ENCODE results near the gene KIAA0513.

KIAA0513 gene

DNA sequence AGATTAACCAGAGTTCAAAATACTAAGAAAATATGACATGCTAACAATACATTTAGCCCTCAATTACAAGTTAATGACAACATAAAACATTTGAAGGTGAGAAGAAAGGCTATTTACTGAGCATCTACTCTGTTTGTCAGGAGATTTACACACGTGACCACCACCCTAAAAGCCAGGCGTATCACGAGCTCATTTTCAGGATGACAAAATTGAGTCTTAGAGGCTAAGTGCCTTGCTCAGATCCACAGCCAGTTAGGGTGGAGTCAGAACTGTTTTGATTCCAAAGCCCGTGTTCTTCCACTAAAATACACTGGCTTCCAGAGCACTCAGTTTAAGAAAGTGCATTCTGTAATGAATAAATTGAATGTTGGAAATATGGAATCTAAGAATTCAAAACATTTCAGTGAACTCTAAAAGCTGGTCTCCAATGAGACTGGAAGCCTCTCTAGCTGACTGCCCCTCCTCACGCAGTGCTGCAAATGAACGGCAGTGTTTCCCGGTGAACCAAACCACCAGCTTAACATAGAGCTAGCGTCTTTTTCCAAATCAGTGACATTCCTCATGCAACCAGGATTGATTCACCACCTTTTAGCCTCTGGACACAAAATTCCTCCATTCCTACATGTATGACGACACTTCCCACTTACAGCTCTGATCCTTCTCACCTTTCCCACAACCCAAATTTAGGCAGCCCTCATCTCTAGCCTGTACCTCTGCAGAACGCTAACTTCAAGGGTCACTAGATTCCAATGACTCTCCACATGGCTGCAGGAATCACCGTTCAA lies 22.1 kb upstream of the KIAA0513 start:
- DNase-seq: no peak

DNA sequence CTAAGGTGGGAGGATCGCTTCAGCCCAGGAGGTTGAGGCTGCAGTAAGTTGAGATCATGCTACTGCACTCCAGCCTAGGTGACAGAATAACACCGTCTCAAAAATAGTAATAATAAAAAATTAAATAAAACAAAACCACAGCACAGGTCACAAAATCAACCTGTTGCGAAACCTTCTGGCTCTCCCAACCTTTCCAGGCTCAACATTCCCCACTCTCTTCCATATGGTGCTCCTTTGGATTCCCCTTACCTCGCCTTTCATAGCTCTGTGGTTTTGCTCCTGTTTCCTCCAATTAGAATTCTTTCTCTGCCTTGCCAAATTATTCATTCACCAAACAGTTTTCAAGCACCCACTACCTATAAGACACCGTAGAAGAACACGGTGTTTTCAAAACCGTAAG lies 21.0 kb upstream of the KIAA0513 start:
- DNase-seq: no peak

DNA sequence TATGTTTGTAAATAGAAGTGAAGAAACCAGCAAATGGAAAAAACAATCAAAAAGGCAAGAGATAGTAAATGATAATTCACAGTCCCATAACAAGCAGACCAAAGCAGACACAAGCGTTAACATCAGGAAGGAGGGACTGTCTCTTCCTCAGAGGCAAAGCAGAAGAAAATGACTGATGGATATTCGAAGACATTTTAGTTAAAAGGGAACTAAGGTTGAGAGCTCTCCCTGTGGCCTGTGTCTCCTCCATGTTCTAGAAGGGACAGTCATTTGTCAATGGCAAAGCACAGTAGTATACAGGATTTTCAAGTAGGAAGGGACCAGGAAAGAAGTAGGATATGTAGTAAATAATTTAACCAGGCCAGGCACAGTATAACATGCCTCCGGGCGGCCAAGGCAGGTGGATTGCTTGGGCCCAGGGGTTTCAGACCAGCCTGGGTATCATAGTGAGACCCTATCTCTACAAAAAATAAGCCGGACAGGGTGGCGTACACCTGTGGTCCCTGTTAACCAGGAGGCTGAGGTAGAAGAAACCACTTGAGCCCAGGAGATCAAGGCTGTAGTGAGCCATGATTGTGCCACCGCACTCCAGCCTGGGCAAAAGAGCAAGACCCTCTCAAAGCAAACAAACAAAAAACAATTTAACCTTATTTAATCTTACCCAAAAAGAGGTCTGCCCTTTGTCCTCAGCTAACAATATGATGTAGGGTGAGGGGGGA lies 19.9 kb upstream of the KIAA0513 start:
- no peak for DNase-seq

DNA sequence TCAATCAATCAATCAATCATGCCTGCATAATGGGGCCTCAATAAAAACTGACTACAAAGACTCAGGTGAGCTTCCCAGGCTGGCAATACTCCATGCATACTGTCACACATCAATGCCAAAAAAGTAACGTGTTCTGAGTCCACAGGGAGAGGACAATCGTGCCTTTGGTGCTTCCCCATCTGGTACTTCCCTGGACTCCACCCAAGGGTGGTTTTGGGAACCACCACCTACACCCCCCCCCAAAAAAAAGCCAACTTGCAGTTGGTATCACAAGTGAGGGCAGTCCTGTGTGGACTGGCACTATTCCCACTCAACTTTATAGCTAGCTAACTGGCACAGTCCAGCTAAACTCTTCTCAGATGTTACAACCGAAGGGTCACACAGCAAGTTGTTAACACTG lies 19.3 kb upstream of the KIAA0513 start:
- no peak for DNase-seq

DNA sequence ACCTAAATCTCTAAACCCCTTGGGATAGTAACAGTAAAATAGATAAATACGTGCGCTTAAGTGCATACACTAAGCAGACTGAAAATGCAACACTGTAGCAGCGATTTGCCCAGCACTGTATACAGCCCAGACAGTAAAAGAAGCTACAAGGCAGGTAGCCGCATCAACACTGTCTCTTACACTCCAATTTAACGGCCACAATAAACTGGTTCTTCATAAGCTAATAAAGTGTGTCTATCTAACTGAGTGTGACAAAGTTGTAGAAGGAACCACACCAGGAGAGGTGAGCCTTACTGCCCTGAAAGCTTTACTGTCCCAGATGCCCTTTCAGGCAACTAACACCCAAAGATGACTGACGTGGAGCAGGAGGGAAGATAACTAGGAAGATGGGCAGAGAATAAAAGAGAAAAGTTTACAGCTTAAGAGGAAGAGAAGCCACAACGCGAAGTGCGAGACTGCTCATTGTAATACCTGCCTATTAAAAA lies 17.1 kb upstream of the KIAA0513 start:
- no peak for DNase-seq

DNA sequence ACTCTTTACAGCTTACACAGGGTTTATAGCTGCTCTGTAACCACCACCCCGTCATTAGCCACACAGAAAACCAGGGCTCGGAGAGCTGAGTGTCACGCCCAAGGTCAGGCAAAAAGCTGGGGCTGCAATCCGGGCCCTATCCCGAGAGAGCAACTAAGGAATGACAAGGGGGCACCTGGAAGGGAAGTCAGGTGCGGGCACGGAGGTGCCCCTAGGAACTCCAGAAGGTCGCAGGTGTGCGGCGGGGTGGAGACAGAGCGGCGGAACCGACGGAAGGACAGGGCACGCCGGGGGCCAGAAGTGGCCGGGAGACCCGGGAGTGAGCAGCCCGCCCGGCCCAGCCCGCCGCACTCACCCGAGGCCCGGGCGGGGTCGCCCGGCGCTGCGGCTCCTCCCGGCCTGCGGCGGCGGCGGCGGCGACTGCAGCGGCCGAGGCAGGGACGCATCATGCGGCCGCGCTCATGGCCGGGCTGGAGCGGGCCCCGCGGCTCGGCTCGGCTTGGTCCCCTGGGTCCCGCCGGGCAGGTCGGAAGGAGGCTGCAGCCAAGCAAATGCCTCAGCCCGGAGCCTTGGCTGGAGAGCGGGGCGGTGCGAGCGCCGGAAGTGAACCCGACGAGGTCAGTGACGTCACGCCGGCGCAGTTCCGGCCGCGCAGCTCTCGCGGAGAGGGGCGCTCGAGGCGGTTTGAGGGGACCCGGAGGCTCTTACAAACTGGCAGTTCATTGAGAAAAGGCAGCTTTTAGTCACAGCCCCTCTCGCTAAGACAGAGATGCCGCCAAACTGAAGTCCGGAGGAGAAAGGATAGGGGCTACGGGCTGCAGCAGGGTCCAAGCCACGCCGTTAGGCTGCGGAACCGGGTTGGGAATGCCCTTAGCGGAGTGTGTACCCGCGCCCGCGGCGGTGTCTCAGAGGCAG lies 16.4 kb upstream of the KIAA0513 start, which contains the start of gene ZDHHC7:
Gene ZDHHC7 (minus strand): TSS at position 605 of the 915 bp plus-strand sequence. CDS start 20,917 bp downstream, outside the sequence.
- peak; percentile 81 for DNase-seq

DNA sequence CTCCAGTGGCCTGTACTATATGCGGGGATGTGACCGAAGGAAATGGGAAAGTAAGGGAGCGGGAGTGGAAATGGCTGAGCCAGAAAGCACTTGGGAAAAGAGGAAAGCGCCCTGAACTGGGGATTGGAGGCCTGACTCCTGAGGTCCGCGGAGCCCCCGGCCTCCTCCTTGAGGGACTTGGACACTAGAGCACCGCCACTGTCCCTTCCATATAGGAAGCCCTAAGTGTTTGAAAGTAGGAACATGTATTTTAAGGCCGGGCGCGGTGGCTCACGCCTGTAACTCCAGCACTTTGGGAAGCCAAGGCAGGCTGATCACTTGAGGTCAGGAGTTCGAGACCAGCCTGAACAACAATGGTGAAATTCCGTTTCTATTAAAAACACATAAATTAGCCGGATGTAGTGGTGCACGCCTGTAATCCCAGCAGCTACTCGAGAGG lies 15.7 kb upstream of the KIAA0513 start:
- no peak for DNase-seq

DNA sequence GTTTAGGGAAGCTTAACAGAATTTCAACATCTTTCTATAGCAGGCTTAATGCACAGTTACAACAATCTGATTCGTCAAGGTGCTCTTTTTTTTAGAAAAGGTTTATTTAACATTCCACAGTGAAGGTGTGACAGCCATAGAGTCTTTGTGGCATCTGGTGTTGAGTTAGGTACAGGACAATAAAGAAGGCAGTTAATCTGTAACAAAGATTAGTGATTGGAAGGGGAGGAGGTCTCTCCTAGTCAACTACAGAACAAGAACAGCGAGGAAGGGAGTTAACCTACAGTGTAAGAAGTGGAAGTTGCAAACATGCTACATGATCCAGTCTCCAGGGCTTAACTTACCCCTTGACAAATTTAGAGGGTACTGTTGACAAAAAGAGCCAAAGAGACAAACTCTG lies 13.3 kb upstream of the KIAA0513 start:
- no peak for DNase-seq

DNA sequence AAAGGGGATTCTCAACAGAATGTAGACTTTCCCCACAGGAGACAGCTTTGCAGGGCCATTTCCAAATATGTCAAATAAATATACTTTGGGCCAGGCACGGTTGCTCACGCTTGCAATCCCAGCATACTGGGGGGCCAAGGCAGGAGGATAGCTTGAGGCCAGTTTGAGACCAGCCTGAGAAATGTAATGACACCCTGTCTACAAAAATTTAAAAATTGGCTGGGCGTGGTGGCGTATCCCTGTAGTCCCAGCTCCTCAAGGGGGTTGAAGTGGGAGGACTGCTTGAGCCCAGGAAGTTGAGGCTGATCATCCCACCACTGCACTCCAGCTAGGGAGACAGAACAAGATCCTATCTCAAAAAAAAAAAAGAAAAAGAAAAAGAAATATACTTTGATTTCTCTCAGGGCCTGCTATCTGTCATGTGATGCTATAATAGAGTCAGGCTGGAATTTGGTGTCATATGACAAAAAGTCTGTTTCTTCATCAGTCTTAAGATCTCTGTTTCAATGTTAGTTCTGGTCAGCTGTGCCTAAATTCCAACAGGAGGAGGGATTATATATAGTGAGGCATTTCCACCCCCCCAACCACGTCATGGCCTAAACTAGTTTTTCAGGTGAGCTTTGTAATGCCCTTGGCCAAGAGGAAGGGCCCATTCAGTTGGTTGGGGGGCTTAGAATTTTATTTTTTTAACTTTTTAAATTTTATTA lies 12.0 kb upstream of the KIAA0513 start:
- DNase-seq: no peak

DNA sequence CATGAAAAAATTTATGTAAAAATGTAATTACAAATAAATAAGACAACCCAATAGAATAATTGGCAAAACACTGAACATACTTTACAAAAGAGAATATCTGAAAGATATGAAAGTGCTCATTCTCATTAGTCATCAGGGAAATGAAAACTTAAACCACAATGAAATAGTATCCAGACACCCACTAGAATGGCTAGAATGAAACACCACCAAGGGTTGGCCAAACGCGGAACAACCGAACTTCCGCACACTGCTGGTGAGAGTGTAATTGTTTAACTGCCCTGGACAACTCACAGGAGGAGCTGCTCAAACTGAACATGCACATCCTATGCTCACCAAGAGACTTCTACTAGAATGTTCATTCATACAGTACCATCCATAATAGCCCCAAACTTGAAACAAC lies 10.4 kb upstream of the KIAA0513 start:
- DNase-seq: no peak

DNA sequence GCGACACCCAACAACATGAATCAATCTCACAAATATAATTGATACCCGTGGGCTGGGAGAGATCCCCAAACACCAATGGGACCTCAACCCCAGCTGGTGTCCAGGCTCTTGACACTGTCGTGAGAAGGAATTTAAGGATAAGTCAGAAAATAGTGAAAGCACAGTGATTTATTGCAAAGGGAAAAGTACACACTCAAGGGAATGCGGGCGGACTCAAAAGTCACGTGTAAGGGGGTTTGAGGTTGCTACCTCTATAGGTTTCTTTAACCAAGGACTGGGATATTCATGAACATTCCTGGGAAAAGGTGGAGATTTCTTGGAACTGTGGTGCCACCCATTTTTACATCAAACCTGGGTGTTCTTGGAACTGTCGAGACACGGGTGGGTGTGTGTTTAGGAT lies 10.0 kb upstream of the KIAA0513 start:
- no peak for DNase-seq

DNA sequence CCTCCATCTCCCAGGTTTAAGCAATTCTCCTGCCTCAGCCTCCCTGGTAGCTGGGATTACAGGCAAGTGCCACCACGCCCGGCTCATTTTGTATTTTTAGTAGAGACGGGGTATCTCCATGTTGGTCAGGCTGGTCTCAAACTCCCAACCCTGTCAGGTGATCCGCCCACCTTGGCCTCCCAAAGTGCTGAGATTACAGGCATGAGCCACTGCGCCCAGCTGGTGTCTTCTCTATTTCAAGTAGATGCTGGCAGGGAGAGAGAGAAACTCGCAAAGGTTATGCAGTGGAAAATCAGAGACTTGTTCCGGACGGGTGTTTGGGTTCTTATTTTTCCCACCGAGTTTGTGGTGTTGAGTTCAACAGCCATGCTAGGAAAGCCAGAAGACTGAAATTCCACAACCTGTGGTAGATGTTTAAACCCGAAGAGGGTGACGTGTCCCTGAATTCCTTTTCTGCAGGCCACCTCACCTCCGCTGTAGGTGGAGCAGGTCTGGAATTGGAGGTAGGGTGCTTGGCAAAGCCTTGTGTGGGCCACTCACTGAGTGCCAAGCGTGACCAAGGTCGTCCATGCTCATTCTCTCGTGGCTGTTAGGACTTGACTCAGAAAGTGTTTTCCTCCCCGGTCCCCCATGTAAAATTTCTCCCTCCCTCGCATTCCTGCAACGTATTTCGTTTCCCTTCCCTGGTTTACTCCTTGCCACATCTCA lies 8.9 kb upstream of the KIAA0513 start:
- no peak for DNase-seq

DNA sequence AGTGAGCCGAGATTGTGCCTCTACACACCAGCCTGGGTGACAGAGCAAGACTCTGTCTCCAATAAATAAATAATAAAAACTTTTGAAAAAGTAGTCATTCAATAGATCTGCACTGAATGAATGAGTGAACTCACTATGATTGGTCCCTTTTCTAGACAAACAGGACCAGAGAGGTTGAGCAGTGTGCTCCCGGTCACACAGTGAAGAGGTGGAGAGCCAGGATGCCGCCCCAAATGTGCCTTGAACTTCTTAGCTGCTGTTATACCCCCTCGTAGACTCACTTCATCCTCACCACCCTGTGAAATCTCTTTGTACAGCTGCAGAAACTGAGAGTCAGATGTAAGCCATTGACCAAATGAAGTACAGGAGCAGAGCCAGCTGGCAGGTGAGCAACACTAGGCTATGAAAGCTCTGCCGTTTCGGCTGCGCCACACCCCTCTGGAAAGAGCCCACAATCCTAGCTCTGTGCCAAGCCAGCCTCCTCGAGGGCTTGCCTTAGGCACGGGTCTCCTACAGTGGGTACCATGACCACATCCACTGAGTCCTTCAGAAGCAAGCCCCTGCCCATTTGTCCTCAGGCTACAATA lies 7.8 kb upstream of the KIAA0513 start:
- DNase-seq: no peak

DNA sequence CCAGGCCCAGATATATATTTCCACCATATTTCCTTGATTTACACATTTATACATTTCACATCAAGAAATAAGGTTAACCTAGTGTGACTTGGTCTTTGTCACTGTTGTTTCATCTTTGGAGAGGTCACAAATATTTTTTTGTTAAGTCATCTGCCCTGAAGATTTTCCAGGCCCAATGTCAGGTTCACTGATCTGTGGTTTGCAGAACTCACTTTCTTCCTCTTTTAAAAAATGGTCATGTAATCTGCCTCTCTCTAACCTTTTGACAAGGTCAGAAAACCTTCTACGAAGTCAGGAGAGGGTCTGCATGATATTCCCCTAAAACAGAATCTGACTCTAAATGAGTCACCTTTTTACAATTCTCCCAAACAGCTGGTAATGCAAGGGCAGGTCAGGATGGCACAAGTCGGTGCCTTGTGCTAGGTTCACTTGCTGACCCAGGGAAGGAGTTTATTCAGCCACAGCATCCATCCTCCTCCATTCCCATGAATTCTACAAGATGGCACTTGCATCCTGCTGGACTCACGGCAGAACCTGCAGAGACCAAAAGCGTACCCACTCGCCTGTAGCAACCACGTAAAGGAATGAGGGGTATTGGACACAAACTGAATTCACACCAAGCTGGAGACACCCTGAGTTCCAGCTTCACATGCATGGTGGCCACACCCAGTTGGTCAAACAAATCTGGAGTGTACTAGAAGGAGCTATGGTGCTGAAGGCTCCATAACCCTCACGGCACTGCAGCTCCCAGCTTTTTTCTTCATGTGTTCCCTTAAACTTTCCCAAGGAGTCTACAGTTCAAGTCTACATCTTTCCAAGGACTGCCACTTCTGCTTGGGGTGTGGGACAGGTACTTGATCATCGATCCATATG lies 1.6 kb upstream of the KIAA0513 start:
- DNase-seq: no peak

DNA sequence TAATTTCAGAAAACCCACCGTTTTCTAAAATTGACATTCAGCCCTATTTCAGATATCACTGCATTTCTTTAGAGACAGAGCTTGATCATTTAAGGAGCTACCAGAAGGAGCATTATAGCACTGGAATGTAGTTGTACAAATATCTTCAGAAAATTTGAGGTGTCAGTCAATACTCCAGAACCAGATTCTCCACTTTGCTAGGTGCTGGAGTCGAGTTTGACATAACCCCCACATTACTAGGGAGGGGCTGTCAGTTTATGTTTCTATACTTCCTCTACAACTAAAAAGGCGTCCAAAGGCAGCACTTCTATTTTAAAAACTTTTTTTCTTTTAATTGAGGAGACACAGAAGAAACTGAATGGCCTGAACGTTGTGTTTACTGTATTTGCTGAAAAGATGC lies 892 bp upstream of the KIAA0513 start:
- no peak for DNase-seq

DNA sequence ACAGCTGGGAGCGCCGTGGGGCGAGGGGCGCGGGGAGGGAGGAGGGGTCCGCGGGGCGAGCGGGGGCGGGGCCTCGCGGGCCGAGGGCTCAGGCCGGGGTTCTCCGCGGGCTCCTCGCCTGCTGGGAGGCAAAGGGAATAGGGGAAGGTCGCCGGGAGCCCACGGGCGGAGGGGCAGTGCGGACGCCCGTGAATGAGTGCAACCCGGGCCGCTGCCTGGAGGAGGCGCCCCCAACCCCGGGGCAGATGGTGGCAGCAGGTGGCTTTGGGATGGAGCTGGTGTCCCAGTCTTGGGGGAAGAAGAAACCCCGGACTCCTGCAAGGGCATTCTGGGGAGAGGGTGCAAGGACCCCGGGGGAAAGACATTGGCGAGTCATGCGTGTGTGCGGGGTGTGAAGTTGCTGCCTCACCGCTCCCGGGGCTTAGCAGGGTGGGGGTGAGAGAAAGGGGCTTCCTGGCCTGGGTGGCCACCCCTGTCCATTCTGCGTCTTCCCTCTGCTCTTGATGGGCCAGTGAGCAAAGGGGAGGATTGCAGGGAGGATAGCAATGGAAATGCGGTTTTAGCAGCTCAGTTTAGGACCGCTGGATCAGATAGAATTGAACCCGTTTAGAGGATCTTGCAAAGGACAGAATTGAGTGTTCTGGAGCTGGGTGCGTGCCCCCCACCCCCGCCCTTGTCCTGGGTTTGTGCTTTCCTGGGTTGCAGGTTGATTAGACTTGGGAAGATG lies 526 bp downstream of the KIAA0513 start:
- no peak for DNase-seq

DNA sequence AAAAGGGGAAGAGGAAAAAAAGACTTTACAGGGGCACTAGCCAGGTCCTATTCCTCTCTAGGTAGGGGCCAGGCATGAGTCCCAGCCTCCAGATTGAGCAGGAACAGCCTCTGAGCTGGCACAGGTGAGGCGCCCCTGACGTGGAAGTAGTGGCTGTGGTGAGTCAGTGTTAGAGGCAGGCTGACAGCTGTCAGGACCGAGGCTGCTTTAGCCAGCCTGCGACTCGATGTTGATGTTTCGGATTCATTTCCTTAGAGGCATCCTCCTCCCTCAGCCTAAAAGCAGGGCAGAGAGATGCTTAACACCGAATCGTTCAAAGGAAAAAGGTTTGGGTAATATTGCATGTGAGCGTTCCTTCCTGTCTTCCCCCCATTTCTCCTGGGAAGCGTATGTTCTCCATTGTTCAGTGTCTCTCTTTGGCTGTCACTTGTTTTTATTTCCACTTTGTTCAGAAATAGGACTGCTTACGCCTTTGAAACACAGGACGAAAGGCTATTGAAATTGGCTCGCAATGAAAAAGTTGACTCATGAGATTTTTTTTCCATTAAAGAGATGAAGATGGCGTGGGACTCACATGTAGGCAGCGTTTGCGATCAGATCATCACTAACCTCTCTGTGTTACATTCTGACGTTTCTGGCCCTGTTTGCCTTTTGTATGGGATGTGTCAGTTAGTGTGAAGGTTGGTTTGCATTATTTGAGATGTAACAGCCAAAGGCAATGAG lies 1.3 kb downstream of the KIAA0513 start:
- peak; percentile 66 for DNase-seq

DNA sequence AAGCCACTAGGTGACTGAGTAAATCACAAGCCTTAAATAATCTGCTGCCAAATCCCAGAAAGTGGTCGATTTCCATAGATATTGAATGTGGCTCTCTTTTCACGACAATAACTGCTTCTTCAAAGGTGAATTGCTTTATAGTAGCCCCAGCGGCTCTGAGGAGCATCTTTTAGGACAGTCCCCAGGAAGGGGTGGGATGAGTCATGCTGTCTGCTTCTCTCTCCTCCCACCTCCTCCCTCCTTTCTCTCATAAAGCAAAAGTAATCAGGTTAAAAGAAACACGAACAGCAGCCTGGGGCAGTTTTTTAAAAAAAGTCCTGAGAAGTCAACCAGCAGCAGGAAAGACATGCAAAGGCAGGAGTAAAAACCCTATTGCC lies 1.8 kb downstream of the KIAA0513 start:
- no peak for DNase-seq

DNA sequence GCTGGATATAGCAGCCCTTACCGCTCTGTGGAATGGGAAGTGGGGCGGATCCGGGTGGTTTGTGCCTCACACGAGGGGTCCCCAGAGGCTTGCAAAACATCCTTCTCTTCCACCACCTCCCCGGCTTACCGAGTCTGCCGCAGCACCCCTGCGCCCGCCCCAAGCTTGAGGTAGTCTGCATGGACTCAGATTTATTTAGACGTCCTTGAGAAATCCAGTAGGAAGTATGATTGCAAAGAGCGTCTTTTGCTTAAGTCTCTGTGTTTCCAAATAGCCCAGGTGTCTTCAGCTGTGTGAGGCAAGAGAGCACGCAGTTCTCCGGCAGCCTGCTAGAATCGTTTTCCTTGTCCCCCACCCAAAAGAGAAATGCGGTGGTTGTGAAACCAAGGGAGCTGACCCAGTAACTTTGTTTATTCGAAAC lies 2.4 kb downstream of the KIAA0513 start:
- DNase-seq: no peak
